ENCODE measurements around the gene KCNJ13.

The KCNJ13 gene

DNA sequence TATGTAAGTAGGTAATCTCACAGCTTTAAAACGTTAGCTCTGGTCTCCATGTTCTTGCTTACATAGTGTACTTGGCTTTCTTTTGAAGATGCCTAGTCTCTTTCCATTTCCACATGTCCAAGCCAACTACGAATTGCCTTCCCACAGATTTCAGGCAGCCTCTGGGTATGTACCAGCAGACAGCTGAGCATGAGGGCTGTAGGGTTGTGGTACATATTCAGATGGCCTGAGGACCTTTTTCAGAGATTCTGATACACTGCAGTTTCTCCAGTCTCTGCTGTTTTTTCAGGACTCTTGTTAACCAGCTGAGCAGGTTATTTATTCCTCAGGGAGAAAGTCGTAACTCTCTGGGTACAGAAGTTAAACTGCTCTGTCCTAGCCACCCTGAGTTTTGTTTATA is 3.1 kb upstream of the KCNJ13 start:
- no peaks in the 10 kb centered on the region for H3K9me3 Mint-ChIP-seq
- H3K36me3 Mint-ChIP-seq (ENCODE audit: low read depth), result peaks cover 27% of the 10 kb centered on the region
- no peaks in the 10 kb centered on the region for H3K27me3 Mint-ChIP-seq (ENCODE audit: low read depth)
- H3K4me1 Mint-ChIP-seq, result peaks cover 25% of the 10 kb centered on the region
- no peak for TF ChIP-seq CTCF (IDR thresholded peaks at IDR 0.05; ENCODE audit: unreplicated experiment in 3 of 3)
- no peak overlapping the region for H3K4me3 Mint-ChIP-seq
- peak overlapping the region in 1 of 3 experiments; percentile 36 for H3K27ac Mint-ChIP-seq

DNA sequence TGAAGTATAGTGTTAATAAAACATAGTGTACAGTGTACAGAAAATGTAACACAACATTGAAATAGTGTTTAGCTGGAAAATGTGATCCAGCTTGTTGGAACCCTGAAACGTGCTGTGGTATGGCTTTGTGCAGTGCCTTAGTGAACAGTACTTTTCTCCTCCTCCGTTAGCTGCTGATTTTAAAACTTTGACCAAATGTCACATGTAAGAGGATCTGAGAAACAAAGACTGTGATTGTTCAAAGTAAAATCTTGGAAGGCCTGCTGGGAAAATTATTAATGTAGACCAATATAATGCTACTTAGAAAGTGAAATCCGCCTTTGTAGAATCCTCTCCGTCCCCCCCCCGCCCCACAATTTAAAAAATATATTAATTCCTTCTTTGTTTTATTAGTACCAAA is 911 bp upstream of the KCNJ13 start:
- TF ChIP-seq CTCF (IDR thresholded peaks at IDR 0.05; ENCODE audit: unreplicated experiment in 3 of 3), result no peak
- no peaks in the 10 kb centered on the region for H3K27me3 Mint-ChIP-seq (ENCODE audit: low read depth)
- no peak overlapping the region for H3K4me3 Mint-ChIP-seq
- no peaks in the 10 kb centered on the region for H3K9me3 Mint-ChIP-seq
- H3K36me3 Mint-ChIP-seq (ENCODE audit: low read depth), result peaks cover 21% of the 10 kb centered on the region
- H3K27ac Mint-ChIP-seq, result peak overlapping the region in 1 of 3 experiments; percentile 42
- H3K4me1 Mint-ChIP-seq, result peaks cover 25% of the 10 kb centered on the region

DNA sequence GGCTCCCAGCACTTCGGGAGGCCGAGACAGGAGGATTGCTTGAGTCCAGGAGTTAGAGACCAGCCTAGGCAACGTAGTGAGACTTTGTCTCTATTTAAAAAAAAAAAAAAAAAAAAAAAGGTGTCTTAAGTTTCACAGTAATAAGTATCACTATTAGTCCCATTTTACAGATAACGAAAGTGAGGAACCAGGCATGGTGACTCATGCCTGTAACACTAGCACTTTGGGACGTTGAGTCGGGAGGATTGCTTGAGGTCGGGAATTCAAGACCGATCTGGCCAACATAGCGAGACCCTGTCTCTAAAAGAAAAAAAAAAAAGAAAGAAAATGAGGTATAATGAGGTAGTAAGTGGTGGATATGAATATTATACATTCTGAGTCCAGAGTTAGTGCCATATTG is 2.5 kb downstream of the KCNJ13 start:
- no peak overlapping the region for H3K4me3 Mint-ChIP-seq
- no peaks in the 10 kb centered on the region for H3K9me3 Mint-ChIP-seq
- TF ChIP-seq CTCF (IDR thresholded peaks at IDR 0.05; ENCODE audit: unreplicated experiment in 3 of 3), result no peak
- no peaks in the 10 kb centered on the region for H3K27me3 Mint-ChIP-seq (ENCODE audit: low read depth)
- H3K36me3 Mint-ChIP-seq (ENCODE audit: low read depth), result peaks cover 37% of the 10 kb centered on the region
- peaks cover 11% of the 10 kb centered on the region for H3K4me1 Mint-ChIP-seq
- no peak overlapping the region for H3K27ac Mint-ChIP-seq

- no peak for TF ChIP-seq CTCF (IDR thresholded peaks at IDR 0.05; ENCODE audit: unreplicated experiment in 3 of 3)
- H3K4me3 Mint-ChIP-seq, result no peak overlapping the region
- H3K36me3 Mint-ChIP-seq (ENCODE audit: low read depth), result peaks cover 38% of the 10 kb centered on the region
- no peak overlapping the region for H3K27ac Mint-ChIP-seq
- no peaks in the 10 kb centered on the region for H3K27me3 Mint-ChIP-seq (ENCODE audit: low read depth)
- no peaks in the 10 kb centered on the region for H3K9me3 Mint-ChIP-seq
- peaks cover 6% of the 10 kb centered on the region for H3K4me1 Mint-ChIP-seq
These were observed 3.8 kb downstream of the KCNJ13 start for GRCh38 chr2:232772531-232772930.

DNA sequence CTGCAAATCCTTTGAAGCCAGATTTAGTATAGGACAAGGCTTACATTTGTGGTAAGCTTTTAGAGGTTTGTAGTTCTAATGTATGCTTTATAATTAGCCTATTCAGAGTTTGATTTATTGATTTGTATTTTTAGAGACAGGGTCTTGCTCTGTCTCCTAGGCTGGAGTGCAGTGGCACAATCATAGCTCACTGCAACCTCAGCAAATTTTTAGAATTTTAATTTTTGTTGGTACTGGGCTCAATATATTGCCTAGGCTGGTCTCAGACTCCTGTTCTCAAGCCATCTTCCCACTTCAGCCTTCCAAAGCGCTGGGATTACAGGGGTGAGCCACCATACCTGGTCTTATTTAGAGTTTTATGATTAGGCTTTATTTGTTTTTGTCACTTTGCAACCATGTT is 4.5 kb downstream of the KCNJ13 start:
- no peaks in the 10 kb centered on the region for H3K9me3 Mint-ChIP-seq
- no peak overlapping the region for H3K27ac Mint-ChIP-seq
- peaks cover 38% of the 10 kb centered on the region for H3K36me3 Mint-ChIP-seq (ENCODE audit: low read depth)
- H3K27me3 Mint-ChIP-seq (ENCODE audit: low read depth), result no peaks in the 10 kb centered on the region
- TF ChIP-seq CTCF (IDR thresholded peaks at IDR 0.05; ENCODE audit: unreplicated experiment in 3 of 3), result no peak
- no peak overlapping the region for H3K4me3 Mint-ChIP-seq
- peaks cover 6% of the 10 kb centered on the region for H3K4me1 Mint-ChIP-seq

- no peak overlapping the region for H3K27ac Mint-ChIP-seq
- H3K36me3 Mint-ChIP-seq (ENCODE audit: low read depth), result peaks cover 43% of the 10 kb centered on the region
- H3K27me3 Mint-ChIP-seq (ENCODE audit: low read depth), result no peaks in the 10 kb centered on the region
- no peak for TF ChIP-seq CTCF (IDR thresholded peaks at IDR 0.05; ENCODE audit: unreplicated experiment in 3 of 3)
- no peaks in the 10 kb centered on the region for H3K9me3 Mint-ChIP-seq
- no peak overlapping the region for H3K4me3 Mint-ChIP-seq
- H3K4me1 Mint-ChIP-seq, result no peaks in the 10 kb centered on the region
These were observed 6.2 kb downstream of the KCNJ13 start for GRCh38 chr2:232770207-232770606.
